NAMALWA (cell line): Measurements from ENCODE around the gene CYP3A5.
"Not testable (repeated sequence)": the region's sequence is repeated elsewhere in the genome, so short reads cannot be mapped to it uniquely, and the experiment has no call there.

ENCODE experiments used
- DNase-seq: peaks from one replicate; pipeline ENCODE4 v3.0.0-alpha.2; 2015; ENCODE audit warnings: low spot score

CYP3A5 gene

DNA sequence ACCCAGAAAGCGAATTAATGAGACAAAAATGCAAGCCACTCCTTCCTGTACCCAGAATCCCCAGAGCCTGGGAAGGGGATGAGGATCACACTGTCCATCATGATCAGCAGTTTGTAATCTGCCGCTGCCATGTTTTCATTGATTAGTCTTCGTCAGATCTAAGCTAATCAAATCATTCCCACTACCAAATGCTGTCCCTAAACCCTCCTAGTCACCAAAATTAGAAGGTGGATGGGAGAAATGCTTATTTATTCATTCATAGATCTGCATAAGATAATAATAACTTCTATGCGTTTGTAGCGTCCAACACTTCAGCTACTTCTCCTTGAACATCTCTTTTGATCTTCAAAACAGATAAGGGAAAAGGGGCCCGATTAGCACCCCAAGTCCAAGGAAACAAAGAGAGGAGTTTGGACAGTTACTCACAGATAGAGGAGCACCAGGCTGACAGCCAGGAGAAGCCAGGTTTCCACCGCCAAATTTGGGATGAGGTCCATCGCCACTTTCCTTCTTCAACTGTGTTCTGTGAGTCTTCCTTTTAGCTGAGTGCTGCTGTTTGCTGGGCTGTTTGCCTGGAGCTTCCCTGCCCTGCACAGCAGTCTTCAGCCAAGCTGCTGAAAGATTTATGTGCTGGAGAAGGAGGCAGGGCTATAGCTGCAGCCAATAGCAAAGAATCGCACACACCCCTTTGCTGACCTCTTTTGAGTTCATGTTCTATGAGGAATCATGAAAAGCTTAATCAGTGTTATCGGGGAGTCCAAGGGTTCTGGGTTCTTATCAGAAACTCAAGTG lies at the start of gene CYP3A5:
Gene CYP3A5 (minus strand): TSS at position 597 of the 792 bp plus-strand sequence. CDS start 100 bp downstream, at position 497.
- DNase-seq: no peak

GRCh38 chr7:99728615-99729014 lies 48.8 kb upstream of the CYP3A5 start:
- no peak for DNase-seq

GRCh38 chr7:99723201-99723600 lies 43.4 kb upstream of the CYP3A5 start:
- DNase-seq: not testable (repeated sequence)

GRCh38 chr7:99720800-99721595 lies 41.2 kb upstream of the CYP3A5 start:
- DNase-seq: no peak

GRCh38 chr7:99719996-99720769 lies 40.4 kb upstream of the CYP3A5 start:
- DNase-seq: no peak

DNA sequence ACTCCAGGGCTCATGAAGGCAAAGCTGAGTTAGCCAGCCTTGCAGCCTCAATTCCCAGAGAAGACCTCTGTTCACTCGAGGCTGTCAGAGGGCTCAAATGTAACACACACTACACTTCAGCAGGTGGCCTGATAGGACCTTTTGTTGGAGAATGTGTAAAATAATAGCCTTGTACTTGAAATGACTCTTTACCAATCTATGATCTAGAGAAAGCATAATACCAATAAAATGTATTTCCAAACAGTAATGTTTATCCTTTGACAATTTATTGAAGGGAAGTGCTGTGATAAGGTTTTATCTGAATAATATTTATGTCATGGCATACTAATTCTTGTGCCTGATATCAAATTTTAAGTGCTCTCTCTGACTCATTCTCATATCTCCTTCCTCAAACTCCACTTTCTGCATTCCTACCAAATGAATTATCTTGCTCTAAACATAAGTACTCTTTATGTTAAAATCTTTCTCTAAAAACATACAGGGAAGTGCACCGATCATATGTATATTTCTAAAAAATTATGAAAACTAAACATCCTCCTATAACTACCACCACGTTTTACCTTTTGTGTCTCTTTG lies 34.3 kb upstream of the CYP3A5 start:
- DNase-seq: no peak

GRCh38 chr7:99709838-99710578 lies 30.2 kb upstream of the CYP3A5 start:
- DNase-seq: no peak

DNA sequence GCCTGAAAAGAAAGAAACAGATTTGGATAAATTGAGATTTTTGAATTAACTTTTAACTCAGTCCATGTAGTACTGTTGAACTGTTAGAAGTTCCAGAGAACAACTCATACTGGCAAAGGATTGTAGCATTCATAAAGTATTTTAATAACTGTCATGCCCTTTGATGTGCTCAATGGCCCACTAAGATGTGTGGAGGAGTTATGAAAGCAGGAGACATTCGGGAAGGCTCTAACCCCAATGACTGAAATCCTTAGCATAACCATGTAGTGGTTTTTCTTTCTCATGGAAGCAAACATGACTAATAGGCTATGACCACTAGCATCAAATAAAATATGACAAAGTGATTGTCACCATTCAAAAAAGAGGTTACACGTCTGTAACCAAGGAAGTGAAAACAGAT lies 29.5 kb upstream of the CYP3A5 start:
- no peak for DNase-seq

DNA sequence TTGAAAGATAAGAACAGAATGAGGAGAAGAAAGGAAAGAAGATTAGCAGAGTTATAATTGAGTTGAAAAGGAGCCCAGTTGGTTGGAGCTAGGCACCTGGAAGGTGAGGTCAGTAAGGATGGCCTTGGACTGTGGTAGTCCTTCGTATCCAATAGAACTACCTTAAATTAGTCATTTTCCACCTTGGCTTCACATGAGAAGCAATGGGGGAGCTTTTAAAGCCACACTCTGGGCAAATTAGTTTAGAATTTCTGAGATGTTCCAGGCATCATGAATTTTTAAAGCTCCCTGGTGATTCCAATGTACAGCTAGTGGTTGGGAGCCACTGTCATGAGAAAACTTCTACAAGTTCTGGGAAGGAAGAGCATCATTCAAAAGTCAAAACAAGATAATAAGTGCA lies 27.3 kb upstream of the CYP3A5 start:
- DNase-seq: no peak

DNA sequence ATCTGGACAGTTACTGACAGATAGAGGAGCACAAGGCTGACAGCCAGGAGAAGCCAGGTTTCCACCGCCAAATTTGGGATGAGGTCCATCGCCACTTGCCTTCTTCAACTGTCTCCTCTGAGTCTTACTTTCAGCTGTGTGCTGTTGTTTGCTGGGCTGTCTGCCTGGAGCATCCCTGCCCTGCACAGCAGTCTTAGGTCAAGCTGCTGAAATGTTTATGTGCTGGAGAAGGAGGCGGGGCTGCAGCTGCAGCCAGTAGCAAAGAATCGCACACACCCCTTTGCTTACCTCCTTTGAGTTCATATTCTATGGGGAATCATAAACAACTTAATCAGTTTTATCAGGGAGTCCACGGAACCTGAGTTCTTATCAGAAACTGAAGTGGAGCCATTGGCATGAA lies 20.1 kb upstream of the CYP3A5 start:
- no peak for DNase-seq

DNA sequence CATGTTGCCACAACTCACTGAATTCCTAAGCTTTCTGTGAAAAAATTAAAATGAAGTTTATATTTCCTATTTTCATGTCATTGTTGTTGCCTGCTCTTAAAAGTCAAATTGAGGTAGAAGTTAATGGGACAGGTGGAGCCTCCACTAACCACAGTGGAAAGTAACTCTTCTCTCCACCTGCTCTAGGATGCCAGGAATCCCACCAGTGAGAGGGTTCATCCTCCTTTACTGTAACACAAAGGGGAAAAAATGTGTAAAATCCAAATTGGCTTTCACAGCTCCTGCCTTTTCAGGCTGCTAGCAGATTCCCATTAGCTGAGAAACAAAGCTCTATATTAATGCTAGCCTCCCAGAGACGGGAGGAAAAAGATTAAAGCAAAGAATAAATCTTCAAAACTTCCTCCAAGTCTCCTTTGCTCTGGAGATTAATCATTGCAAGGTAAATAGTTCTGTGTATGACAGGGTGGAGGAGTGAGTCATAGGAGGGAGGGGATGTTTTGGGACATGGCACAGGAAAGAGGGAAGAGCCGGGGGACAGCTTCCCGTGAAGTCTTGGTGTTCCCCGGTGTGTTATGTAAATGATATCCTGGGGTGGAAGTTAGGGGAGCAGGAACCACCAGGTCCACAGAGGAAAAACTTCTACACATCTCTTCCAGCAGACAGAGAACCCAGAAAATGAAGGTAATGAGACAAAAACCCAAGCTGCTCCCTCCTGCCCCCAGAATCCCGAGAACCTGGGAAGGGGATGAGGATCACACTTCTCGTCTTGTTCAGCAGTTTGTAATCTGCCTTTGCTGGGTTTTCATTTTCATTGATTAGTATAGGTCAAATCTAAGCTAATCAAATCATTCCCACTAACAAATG lies 19.3 kb upstream of the CYP3A5 start:
- not testable (repeated sequence) for DNase-seq

- DNase-seq: no peak
Measured at GRCh38 chr7:99694912-99695304, 15.1 kb upstream of the CYP3A5 start.

DNA sequence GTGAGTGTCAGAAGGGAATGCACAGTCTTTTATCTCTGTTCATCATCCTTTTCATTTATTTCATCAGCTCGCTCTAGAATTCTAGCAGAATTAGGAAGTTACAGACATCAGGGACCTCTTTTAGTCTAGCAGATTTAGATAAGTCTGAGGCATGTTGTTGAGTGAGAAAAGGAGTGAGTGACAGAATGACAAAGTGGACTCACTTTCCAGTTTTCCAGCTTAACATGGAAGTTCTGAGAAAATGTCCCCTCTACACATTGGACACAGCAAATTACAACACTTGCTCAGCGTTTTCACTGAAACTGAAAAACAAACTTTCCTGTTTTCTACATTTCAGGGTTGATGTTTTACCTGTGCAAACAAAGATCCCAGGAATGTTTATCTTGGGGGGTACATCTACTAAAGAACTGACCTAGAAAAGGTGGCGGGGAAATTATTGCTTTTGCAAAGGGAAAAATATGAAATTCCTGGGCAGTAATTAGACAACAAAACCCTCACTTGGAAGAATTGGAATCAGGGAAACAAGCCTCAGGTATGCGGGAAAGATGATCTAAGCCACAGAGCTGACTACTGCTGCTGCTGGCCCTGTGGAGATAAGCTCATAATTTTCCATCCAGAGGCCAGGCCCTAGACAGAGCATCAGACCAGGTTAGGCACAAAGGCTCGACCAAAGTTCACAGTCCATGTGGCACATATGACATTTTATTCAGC lies 14.6 kb upstream of the CYP3A5 start:
- no peak for DNase-seq

- DNase-seq: no peak
Measured at GRCh38 chr7:99693427-99694200, 13.8 kb upstream of the CYP3A5 start.

- DNase-seq: no peak
Measured at GRCh38 chr7:99693100-99693426, 13.3 kb upstream of the CYP3A5 start.

GRCh38 chr7:99692563-99692962 lies 12.8 kb upstream of the CYP3A5 start:
- DNase-seq: not testable (repeated sequence)

DNA sequence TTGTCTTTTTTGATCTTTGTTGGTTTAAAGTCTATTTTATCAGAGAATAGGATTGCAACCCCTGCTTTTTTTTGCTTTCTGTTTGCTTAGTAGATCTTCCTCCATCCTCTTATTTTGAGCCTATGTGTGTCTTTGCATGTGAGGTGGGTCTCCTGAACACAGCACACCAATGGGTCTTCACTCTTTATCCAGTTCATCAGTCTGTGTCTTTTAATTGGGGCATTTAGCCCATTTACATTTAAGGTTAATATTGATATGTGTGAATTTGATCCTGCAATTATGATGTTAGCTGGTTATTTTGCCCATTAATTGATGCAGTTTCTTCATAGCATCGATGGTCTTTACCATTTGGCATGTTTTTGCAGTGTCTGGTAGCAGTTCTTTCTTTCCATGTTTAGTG lies 11.9 kb upstream of the CYP3A5 start:
- DNase-seq: not testable (repeated sequence)

DNA sequence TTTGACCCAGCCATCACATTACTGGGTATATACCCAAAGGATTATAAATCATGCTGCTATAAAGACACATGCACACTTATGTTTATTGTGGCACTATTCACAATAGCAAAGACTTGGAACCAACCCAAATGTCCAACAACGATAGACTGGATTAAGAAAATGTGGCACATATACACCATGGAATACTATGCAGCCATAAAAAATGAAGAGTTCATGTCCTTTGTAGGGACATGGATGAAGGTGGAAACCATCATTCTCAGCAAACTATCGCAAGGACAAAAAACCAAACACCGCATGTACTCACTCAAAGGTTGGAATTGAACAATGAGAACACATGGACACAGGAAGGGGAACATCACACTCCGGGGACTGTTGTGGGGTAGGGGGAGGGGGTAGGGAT lies 11.1 kb upstream of the CYP3A5 start:
- not testable (repeated sequence) for DNase-seq
